GM18517 (cell line): Measurements from ENCODE around the gene RAB25.
A peak's percentile ranks its signal among the peaks of the same experiment; 100 is the strongest.
"Not testable (repeated sequence)": the region's sequence is repeated elsewhere in the genome, so short reads cannot be mapped to it uniquely, and the experiment has no call there.

Experiments
- ATAC-seq: cut with Tn5 transposase; IDR thresholded peaks from one replicate; pipeline ENCODE4 v1.9.1; 2021; ENCODE audit warnings: mild to moderate bottlenecking, moderate library complexity; ENCODE audit not compliant: unreplicated experiment

RAB25 gene

DNA sequence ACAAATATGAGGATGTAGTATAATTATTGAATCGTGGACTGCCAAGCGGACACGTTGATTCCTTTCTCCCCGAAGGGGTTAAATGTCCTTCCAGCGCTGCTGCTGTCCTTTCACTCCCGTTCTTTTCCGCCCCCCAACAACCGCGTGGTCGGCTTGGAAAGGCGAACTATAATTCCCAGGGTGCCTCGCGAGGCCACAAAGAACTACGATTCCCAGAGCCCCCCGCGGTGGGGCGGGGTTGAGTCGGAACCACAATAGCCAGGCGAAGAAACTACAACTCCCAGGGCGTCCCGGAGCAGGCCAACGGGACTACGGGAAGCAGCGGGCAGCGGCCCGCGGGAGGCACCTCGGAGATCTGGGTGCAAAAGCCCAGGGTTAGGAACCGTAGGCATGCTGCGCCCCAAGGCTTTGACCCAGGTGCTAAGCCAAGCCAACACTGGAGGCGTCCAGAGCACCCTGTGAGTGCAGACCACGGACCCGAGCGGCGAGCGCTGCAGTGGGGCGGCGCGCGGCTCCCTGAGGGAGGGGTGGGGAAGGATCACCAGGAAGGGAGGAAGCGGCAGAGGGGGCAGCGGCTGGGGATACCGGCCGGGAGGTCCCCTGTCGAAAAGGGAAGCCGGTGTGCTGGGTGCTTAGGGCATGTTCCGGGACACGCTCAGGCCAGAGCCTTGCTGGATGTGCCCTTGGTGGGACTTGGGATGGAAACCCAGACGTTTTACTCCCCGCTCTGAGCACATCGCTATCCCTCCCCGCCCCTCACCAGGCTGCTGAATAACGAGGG is 6.3 kb upstream of the RAB25 start, which contains the start of gene LAMTOR2:
TSS of gene LAMTOR2 (plus strand) at position 283 of the 781 bp plus-strand sequence. CDS start at position 391, 108 bp downstream.
- ATAC-seq = peak; percentile 77

DNA sequence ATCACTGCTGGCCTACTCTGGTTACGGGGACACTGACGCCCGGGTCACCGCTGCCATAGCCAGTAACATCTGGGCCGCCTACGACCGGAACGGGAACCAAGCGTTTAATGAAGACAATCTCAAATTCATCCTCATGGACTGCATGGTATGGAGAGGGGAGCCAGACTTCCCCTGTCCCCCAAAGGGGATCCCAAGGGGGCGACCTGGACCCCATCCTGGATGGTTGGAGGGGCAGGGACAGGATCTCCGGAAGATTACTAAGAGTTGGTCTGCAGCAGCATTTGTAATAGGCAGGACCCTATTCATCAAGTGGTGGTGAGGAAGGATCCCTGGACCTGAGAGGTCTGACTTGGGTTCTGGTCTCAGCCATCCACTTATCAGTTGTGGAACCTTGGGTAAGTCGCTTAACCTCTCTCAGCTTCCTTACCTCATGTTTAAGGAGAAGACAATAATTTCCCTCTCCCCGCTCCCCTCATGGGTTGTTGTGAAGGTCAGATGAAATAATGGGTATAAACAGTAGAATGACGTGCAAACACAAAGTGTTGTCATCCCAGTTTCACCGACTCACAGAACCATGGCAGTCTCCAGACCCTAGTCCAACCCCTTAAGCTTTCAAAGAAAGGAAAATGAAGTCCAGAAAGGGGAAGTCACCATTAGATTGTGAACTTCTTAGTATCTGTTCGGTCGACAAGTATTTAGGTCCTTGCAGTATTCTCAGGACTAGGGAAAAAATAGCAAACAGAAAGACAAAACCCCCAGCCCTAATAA is 5.5 kb upstream of the RAB25 start:
- no peak for ATAC-seq

- no peak for ATAC-seq
These were observed 4.6 kb upstream of the RAB25 start for GRCh38 chr1:156056326-156056849.

- ATAC-seq = no peak
These were observed 1.2 kb downstream of the RAB25 start for GRCh38 chr1:156062189-156062588.

DNA sequence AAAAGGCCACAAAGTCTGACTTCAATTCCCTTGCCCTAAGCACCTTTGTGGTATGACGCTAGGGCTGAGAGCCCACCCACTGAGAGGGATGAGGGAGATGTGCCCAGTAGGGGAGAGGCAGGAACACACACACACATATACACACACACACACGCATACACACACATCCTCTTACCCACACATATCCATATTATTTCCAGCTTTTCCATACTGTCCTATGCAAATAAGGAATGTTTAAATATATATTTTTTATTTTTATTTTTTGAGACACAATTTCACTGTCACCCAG is 3.0 kb downstream of the RAB25 start:
- no peak for ATAC-seq

DNA sequence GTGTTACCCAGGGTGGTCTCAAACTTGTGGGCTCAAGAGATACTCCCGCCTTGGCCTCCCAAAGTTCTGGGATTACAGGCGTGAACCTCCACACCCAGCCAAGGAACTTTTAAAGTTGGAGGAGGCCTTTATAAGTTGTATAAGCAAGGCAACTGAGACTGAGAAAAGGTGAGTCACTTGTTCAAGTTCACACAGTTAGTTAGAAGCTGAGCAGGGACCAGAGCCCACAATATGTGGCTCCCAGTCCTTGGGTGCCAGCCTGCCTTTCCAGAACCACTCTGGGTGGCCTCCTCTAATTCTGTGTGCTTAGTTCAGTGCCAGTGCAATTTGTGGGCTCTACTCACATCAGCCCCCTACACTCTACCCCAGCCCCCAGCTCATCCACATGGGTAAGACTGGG is 3.7 kb downstream of the RAB25 start:
- ATAC-seq = no peak

GRCh38 chr1:156065212-156065611 is 4.3 kb downstream of the RAB25 start:
- ATAC-seq = no peak

- no peak for ATAC-seq
These were observed 4.9 kb downstream of the RAB25 start for GRCh38 chr1:156065871-156066270.

GRCh38 chr1:156067262-156067661 is 6.3 kb downstream of the RAB25 start:
- ATAC-seq = no peak

- ATAC-seq = no peak
These were observed 8.8 kb downstream of the RAB25 start for GRCh38 chr1:156069490-156070455.

- no peak for ATAC-seq
These were observed 9.6 kb downstream of the RAB25 start for GRCh38 chr1:156070548-156070947.

DNA sequence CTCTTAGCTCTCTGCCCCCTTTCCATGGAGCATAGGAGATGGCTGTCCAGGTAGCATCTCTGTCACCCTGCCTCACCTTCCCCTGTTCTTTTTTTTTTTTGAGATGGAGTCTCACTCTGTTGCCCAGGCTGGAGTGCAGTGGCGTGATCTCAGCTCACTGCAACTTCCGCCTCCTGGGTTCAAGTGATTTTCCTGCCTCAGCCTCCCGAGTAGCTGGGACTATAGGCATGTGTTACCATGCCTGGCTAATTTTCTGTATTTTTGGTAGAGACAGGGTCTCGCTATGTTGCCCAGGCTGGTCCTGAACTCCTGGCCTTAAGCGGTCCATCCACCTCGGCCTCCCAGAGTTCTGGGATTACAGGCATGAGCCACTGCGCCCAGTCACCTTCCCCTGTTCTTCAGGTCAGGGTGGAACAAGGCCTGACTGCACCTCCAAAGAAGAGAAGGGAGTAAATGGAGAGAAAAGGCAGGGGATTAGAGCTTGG is 10.4 kb downstream of the RAB25 start:
- not testable (repeated sequence) for ATAC-seq

- no peak for ATAC-seq
These were observed 11.3 kb downstream of the RAB25 start for GRCh38 chr1:156072251-156072650.

GRCh38 chr1:156073110-156073687 is 12.2 kb downstream of the RAB25 start:
- ATAC-seq = no peak

DNA sequence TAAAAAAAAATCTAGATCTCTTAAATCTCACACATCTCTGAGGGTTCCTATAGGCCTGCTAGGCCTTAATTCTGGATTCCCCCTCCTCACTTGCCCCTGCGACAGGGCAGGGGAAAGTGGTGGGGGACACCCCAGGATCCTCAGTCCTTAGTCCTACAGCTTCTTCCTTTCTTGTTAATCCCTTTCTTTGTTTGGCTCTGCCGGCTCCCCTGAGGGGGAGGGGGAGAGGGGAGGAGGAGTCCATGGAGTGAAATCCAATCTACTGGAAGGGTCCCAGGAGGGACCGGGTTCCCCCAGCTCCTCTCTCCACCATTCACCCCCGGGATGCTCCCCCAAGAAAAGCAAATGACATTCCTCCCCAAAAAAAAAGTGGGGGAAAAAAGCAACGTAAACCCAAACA is 12.8 kb downstream of the RAB25 start:
- no peak for ATAC-seq

DNA sequence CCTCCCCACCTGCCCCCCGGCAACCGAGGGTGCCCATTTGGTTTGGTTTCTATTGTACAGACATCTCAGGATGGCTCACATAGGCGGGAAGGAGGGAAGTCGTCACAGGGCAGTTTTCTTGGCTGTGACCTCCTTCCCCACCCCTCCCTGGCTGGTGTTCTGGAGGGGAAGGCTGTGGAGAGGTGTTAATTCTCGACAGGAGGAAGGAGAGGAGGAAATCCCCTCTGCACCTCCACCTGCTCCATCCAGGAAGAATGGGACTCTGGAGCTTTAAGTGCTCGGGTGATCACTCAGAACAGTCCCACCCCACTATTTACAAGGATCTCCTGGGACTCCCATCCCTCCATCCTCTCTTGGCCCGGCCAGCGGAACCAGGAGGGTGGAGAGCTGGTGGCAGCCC is 13.7 kb downstream of the RAB25 start:
- no peak for ATAC-seq

- ATAC-seq = no peak
These were observed 14.2 kb downstream of the RAB25 start for GRCh38 chr1:156075162-156075561.

GRCh38 chr1:156075775-156076204 is 14.8 kb downstream of the RAB25 start:
- no peak for ATAC-seq

GRCh38 chr1:156076609-156077429 is 15.9 kb downstream of the RAB25 start:
- ATAC-seq = no peak

GRCh38 chr1:156077430-156077760 is 16.4 kb downstream of the RAB25 start:
- no peak for ATAC-seq
